Brain pericyte (primary cell): ENCODE results near the gene FAT3.

Source experiments
- DNase-seq: peaks from one replicate; pipeline ENCODE4 v3.0.0-alpha.2; 2012; ENCODE audit warnings: low read depth, low spot score

Gene FAT3

DNA sequence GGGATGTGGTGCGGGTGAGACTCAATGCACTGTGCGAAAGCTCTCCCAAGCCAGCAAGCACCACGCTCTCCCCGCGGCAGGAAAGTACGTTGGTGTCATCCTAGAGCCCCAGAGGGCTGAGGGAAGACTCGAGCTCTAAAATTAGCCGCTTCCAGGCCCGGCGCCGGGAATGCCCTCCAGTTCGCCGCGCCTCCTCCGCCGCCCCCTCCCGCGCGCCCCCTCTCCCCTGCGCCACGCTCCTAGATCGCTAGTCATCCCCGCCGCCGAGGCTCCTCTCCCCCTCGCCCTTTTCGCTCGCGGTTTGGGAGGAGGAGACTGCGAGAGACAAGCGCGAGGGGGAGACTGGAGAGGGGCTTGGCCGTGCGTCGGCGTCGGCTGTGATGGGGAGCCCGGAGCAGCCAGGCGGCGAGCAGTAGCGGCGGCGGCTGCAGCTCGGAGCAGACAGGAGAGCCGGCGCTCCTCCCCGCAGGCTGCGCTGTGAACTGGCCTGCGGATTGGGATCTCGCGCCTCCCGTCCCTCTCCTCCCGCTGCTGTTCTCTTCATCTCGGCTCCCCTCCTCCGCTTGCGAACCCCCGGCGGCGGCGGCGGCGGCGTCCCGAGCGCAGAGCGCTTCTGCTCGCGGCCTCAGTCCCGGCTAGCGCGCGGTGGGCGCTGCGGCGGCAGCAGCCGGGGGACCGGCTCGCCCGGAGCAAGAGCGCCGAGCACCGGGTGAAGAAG is at the start of gene FAT3:
Gene FAT3, plus strand, starts transcription at position 412 of the 718 bp plus-strand sequence. CDS start 127,295 bp downstream, outside the sequence.
- DNase-seq, result no peak

DNA sequence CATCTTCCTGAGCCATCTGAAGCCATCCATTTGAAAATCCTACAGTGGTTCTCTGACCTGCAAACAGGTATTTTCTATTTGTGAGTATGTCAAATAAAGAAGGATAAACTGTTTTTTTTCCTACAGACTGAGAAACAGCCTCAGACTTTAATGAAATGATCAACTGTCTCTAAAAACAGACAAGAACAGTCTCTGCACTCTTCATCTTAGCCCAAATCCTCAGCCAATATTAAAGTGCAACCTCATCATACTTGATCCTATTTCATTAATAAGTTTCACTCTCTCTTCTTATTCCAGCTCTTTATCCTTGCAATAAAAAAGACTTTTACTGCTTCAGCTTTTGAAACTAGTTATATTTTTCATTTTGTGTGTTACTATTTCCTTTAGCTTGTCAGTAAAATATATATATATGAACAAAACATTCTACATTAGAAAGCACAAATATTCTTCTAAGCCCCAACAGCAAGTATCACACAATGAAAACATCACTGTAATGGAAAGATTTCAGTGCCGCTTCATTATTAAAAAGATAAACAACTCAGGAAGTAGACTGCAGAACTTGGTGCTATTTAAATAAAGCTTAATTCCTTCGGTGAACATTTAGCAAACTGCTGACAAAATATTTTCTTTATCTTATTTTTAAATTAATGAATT is 45.5 kb upstream of the FAT3 start:
- DNase-seq, result no peak

DNA sequence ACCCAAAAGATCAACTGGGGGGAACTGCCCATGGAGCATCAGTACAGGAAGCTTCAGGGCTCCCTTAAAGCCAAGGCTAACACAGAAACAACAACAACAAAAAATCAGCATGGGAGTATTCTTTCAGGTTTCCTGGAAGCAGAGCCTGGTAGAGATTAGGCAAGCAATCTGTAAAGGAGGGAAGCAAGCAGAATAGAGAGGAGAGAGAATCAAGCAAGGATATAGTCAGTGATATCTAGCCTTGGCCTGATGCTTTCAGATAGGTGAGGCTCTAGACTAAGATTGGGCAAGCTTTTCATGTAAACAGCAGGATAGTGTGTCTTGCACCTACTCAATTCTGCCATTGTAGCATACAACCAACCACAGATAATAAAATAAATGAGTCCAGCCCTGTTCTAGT is 44.4 kb upstream of the FAT3 start:
- DNase-seq, result no peak

DNA sequence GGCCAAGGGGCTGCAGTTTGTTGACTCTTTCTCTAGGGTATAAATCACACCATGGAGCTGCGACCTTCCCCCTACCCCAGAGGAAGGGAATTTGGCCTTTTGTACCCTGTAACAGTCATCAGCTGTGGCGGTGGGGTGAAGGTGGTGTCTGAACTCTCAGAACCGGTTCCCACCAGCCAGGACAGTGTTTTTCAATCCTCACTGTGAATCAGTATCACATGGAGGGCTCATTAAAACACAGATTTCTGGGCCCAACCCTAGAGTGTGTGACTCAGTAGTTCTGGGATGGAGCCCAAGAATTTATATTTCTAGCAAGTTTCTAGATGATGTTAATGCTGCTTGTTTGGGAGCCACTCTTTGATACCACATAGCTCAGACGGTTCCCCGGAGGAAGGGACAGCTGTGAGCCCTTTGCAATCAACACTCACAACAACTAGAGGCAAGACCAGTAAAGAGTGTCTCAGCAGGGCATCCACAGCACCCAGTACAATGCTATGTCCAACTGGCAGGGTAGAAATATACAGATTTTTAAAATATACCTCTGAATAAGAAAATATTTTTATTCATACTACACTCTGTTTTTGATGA is 43.9 kb upstream of the FAT3 start:
- DNase-seq, result no peak

DNA sequence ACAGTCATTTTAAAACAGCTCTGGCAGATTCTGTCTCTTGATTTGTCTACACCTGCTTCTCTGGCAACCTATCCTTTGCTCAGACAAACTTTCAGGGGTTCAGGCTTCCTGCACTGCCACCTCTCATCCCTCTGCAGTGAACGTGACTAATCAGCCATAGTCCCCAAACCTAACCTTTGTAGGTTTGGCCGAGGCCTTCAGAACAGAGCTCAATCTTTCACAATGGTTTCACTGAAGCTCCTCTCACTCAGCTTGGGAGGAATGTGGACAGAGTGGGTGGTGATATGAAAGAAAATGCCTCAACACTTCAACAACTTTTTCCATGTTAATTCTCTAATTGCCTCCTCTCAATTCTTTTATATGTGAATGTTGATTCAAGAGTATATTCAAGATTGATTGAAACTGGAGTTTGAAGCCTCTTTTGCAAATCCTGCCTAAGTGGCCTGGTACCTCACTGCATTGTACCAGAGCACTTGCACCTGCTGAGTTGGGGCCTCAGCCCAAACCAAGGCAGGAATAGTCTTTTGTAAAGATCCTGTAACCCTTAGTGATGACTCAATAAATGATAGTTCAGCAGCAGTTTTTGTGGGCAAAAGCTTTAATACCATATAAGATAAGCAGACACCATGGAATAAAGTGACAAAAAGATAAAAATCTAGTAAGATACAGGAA is 33.9 kb upstream of the FAT3 start:
- no peak for DNase-seq

DNA sequence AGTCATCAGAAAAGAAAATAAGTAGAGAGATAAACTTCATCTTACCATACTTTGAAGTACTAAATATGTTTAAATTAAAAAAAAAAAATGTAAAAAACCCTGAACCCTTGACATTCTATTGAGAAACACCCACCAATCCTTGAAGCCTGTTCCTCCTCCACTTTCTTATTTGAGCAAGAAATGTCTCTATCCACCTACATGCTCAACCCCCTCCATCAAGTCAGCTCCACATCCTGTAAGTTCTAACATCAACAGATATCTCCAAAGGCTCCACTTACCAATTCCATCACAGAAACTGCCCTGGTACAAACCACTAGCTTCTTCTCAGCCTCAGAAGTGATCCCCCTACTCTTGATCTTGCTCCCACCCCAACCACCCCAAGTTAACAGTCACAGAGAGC is 32.5 kb upstream of the FAT3 start:
- no peak for DNase-seq

DNA sequence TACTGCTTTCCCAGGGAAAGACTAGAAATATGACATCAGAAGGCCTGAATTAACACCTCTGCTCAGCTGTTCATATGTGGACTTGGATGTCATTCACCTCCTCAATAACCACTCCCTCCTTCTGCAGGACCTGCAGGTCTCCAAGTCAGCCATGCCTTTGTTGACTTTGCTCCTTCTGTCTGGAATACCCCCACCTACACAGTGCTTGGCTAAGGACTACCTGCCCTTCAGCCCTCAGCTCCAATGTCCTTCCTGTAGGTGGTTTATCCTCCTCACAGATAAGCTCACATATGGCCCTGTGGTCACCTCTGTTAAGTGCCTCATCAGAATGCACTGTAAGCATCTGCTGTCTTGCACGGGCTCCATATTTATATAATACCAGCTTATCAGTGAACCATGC is 26.4 kb upstream of the FAT3 start:
- no peak for DNase-seq

DNA sequence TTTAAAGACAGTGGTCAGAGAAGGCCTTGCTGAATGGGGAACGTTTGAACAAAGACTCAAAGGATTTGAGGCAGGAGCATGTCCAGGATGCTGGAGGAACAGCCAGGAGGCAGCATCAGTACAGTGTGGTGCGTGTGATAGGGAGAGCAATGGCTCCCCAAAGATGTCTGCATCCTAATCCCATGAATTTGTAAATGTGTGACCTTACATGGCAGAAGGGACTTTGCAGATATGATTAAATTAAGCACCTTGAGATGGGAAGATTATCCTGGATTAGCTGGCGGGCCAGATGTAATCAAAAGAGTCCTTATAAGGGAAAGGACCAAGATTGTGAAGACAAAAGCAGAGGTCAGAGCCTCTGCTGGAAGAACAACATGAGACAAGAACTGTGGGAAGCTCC is 24.6 kb upstream of the FAT3 start:
- DNase-seq, result no peak

DNA sequence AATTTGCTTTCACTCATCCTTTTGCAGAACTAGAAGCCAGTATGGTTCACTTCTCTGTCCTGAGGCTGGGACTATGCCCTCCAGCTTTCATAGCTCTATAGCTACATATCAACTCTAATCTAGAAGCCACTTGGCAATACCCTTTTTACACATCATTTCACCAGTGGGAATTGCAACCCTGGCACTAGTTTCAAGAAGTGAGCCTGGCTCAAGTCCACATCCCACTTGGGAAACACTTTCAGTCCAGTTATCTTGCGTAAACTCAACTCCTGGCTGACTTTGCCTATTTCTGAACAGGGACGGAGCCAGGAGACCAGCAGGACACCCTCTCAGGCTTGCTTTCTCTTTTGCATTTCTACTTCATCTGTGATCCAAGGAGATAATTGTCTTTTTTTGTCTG is 19.9 kb upstream of the FAT3 start:
- DNase-seq, result no peak

DNA sequence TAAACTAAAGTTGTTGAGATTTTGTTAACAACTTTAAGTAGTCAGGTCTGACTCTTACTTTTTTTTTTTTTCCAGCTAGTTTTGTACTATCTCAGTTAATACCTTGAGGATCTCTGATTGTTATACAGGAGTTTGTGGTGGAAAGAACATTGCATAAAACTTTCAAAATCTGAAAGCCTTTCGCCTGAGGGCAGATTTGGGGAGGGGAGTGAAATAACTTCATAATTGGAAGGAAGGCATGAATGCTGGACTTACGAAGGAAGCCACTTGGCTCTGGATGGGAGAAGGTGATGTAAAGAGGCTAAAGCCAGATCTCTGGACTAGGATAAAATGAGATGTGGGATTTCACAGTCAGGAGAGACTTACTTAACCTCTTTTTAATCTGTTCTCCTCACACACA is 18.2 kb upstream of the FAT3 start:
- DNase-seq, result no peak

DNA sequence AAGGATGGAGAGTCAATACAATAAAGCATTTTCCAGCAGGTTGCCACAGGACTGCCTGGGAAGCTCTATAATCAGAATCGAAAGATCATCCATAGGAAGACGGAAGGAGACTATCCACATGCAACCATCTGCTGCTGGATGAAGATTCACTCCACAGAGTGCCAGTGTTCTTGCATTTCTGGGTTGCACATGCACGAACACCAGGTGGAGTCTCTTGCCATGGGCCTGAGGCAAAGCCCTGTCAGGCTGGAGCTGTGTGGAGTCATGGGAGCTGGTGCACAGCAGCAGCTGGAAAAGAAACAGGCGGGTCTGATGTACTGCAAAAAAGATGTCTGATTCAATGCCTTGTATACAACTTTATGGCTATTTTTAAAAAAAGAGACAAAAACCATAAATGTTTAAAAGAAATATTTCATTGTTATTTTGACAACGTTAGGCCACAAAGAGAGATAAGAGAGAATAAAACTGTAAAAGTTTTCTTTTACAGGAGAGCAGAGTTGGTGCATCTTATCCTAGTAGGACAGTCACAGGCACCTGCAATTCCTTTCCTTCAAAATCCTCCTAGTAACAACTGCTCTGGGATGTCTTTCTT is 12.9 kb upstream of the FAT3 start:
- DNase-seq, result no peak

DNA sequence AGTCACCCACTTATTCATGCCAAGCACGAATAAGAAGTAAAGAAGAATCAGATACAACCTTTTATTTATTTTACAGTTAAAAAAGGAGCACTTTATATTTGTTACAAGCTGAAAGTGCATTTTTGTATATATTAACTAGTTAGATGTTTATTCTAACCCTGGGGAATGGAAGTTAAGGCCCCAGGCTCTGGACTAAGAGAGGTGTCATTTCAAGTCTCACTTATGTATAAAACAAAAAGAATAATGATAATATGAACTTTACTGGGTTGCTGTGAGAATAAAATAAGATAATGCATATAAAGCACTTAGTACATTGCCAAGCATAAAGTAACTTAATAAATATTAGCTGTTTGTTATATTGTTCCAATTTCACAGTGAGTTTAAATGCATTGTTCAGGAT is 12.1 kb upstream of the FAT3 start:
- no peak for DNase-seq

DNA sequence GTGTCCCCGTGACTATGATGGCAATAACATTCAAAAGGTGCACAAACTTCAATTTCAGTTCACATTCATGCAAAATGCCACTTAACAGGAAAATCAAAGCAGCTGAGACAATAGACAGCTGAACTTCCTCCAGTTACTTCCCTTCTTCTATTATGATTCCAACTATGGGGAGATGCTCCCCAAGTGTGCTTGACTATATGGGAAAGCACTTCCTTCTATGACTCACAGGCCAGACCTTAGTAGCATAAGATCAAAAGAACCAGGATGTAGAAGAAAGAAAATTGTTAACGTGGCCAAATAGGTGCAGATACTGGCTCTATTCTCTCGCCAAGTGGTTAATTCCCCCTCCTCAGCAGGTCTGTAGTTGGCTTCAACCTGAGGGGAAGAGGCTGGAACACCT is 7.8 kb upstream of the FAT3 start:
- no peak for DNase-seq

DNA sequence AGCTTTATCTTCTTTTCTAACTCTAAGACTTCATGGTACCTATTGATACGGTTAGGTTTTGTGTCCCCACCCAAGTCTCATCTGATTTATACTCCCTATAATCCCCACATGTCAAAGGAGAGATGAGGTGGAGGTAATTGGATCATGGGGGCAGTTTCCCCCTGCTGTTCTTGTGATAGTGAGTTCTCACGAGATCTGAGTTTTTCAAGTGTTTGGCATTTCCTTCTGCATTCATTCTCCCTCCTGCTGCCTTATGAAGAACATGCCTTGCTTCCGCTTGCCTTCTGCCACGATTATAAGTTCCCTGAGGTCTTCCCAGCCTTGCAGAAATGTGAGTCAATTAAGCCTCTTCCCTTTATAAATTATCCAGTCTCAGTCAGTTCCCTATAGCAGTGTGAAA is 5.1 kb upstream of the FAT3 start:
- DNase-seq, result no peak

DNA sequence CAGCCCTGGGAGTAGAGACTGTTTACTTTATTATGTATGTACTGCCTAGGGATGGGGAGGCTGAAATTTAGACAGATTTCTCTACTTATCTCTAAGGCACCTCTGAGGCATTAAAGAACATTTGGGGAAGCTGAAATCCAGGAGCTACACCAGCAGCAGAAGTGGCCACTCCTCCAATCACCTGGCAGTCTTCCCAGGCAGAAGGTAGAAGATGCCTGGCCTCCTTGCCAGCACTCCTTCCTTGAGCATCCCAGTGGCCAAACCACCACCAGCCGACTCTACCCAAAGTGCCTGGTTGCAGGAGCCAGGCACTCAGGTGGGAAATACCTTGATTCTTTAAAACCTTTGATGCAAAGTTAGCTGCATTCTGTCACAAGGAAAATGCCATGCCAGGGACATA is 1.9 kb upstream of the FAT3 start:
- DNase-seq, result no peak

DNA sequence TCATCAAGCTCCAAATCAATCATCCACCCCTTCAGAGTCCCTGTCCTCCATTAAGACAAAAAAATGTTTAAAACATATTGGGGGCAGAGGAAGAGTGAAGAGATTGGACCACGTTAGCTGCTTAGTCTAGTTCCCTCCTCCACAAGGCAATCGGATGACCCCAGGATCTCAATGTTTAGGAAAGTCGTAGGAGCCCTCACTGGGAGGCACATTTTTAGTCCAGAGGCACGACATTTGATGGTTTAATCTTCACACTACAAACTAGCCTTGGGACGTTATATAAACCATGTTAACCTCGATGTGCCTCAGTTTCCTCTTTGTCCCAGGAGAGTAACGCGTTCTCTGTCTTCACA is 588 bp upstream of the FAT3 start:
- no peak for DNase-seq

DNA sequence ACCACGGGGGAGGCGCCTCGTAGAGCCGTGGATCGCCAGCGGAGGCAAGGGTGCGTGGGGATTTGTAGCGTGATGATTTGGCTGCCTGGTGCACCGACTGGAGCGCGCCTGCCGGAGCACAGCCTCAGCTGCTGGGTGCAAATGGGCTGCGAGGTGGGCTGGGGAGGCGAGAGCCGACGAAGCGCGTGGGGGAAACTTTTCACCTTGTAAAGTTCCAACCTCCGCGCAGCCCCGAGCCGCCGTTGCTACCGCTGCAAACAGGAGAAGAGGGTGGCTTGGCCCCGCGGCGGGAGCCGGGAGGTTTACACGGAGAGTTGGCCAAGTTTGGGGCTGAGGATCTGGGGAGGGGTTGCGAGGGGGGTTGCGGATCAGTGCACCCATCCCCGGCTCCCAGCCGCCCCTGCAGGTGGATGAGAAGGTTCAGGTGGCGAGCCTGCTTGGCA is 528 bp downstream of the FAT3 start:
- DNase-seq, result no peak

DNA sequence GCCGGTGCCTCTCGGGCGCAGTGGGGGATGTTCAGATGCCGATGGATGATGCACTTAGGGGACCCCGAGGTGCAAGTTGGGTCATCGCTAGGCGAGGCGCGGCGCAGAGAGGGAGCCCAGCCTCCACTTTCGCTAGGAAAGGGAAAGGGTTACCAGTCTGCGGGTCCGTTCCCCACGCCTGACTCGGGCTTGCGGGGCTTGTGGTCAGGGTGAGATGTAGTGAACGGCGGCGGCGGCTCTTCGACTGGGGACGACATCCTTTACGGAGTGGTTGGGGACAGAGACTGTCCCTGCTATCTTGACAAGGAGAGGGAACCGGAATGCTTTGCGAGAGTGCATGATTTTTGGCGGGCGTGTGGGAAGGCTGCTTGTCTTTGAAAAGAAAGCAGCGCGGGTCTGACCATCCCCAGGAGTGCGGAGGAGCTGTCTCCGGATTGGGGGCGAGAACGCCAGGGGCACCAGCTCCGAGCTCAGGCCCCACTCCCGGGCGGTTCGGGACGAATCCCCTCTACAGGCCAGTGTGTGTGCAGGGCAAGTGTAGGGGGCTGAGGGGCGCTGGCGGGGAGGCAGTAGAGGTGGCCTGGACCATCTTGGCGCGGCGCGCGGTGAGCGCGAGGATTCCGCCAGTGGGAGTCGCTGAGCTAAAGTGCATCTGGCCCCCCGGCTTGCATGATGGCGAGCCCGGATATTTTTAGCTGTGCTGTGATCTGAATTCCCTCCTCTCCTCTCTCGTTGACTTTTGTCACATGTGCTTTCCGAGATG is 1.1 kb downstream of the FAT3 start:
- no peak for DNase-seq

DNA sequence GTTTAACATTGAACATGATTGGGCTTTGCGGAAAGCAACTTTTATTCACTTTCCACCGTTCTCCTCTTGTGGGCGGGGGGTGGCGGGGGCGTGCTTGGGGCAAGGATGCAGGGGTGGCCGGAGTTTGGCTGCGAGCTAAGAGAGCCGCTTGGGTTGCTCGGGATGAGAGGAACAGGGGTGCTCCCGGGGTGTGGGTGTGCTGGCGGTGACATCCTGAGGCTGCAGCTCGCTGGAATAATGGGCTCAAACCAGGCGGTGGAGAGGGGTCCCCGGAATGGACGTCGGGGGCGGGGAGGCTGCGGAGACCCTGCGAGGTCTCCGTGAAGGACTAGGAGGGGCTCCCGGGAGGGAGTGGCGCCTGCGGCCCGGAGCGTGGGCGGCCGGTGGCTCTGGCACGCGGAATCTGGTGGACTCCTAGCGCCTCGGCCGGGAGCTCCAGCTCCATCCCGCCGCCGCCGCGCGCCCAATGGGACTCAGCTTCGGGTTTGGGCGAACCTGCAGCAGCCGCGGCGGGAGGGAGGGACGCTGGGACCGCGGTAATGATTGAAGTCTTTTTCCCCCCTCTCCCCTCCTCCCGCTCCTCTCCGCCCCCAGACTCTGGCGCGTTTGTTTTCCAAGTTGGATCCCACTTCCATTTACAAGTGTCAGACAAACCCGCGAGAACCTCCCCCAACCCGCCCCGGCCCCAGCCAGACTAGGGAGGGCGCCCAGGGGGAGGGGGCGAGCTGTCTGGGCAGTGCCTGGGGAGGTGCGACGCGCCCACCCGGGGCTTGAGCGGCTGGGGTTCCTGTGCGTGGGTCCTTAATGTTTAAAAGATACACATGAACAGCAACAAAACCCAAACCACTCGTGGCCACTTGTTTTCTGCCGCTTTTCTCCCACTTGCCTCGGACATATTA is 2.0 kb downstream of the FAT3 start:
- DNase-seq, result no peak

DNA sequence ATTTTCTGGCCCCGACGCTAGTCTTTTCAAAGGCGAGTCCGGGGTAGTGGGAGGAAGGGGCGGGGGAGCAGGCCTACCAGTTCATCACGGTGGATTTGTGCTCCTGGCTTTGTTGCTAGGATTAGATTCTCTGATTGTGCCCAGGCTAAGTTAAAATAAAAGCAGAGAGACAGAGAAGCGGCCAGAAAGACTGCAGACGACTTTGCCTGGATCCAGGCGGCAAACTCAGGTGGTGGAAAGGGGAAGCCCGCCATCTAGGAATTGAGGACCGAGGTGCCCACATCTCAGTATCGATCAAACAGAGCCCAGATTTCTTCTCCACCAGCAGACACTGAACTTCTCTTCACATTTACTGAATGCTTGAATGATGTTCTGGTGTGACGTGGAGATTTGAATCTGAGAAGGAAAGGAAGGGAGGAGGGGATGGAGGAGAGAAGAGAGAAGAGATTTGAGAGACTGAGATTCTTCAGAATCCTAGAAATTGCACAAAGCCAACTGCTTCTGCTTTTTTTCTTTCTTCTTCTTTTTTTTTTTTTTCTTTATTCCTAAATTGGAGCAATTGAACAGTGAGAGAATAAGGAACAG is 2.7 kb downstream of the FAT3 start:
- no peak for DNase-seq
